ENCODE measurements around the gene AKAP6.

Gene AKAP6

DNA sequence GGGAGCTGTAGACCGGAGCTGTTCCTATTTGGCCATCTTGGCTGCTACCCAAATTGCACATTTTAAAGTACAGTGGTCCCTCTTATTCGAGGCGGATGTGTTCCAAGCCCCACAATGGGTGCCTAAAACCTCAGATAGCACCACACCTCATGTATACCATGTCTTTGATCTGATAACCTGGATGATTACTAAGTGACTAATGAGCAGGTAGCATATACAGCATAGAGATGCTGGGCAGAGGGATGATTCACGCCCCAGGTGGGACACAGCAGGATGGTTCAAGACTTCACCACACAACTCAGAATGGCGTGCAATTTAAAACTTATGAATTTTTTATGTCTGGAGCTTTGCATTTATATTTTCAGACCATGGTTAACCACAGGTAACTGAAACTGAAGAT is 255.0 kb downstream of the AKAP6 start:
- no peak for DNase-seq (ENCODE audit: low read depth)

- no peak for DNase-seq (ENCODE audit: low read depth)
These were observed 258.4 kb downstream of the AKAP6 start for GRCh38 chr14:32587461-32587860.

GRCh38 chr14:32588448-32589320 is 259.6 kb downstream of the AKAP6 start:
- DNase-seq (ENCODE audit: low read depth) = no peak

DNA sequence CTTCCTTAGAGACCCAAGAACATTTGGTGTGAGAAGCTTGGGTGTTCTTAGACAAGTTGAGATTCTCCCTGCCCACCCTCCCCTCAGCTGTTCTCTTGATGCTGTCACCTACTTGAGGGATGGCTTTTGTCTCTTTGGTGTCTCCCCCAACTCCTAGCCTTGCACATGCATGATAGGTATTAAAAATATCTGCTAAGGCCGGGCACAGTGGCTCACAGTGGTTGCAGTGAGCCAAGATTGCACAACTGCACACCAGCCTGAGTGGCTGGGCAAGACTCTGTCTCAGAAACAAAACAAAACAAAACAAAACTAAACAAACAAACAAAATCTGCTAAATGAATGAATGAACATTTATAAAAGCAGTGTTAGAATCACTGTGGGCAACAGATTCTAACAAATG is 261.1 kb downstream of the AKAP6 start:
- DNase-seq (ENCODE audit: low read depth) = no peak

DNA sequence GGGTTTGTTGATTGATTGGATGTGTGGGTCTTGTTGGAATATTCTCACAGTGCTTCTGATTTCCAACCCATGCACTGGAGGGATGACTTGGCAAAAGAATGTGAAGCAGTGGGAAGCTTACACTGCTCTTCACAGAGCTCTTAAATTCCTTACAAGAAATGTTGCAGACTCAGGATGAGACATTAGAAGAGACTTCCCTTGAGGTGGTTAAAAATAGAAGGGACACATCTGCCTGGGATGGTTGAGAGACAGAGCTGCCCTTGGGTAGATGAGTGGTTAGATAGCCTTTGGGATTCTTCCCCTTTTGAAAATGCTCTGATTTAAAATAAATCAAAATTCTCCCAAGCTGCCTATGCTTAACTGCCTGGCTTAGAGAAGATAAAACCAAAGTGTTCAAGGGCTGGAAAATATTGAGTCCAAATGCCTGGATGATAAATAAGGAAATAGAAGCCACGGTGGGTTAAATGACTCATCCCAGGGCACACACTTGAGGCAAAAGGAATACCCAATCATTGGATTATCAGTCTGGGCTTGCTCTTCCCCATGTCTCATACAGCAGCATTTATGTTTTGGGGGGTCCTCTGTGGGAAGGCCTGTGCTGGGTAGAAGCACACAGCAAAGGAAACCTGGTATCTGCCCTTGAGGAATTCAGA is 264.3 kb downstream of the AKAP6 start:
- no peak for DNase-seq (ENCODE audit: low read depth)

DNA sequence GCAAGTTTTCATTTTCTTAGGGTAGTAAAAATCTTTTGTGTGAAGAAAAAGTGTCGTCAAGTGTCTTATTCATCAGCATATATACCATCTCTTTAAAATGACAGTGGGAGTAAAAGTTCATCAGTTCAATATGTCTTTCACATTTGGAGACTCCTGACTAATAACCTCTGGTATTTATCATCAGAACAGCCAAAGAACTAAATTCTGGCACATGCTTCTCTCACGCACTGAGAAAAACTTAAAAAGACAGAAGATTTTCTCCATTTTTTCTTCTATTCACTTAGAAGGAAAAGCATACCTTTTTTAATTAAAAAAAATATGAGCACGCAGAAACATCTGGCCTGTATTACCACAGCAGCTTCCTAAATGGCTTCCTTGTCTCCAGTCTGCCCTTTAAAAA is 265.7 kb downstream of the AKAP6 start:
- no peak for DNase-seq (ENCODE audit: low read depth)

DNA sequence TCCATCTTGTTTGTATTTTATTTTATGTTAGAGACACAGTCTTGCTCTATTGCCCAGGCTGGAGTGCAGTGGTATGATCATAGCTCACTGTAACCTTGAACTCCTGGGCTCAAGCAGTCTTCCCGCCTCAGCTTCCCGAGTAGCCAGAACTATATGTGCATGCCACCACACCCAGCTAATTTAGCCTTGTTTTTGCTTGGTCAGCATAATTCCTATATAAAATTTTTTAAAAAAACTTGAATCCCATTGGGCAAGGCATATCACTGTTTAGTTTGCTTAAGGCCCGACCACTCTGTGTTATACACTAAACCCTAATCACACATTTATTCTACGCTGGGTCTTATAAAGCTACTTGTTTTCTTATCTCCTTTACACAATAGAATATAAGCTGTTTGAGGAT is 266.4 kb downstream of the AKAP6 start:
- no peak for DNase-seq (ENCODE audit: low read depth)

GRCh38 chr14:32596390-32596789 is 267.3 kb downstream of the AKAP6 start:
- DNase-seq (ENCODE audit: low read depth) = no peak

DNA sequence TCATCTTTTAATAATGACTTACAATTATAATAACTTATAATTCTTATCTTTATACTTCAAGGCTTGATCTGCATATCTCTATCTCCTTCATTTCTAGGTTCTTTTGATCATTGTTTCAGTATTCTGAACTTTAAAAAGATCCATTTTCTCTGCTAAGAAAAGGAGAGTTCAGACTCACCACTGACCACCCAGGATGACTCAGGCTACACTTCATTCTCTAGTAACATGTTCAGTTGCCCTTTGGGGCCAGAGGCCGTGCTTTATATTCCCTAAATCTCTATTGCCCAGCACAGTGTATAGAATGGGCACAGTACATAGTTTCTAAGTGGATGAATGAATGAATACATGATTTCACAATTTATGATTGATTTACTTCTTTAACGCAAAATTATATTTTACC is 268.7 kb downstream of the AKAP6 start:
- no peak for DNase-seq (ENCODE audit: low read depth)

GRCh38 chr14:32601069-32601468 is 272.0 kb downstream of the AKAP6 start:
- DNase-seq (ENCODE audit: low read depth) = no peak

DNA sequence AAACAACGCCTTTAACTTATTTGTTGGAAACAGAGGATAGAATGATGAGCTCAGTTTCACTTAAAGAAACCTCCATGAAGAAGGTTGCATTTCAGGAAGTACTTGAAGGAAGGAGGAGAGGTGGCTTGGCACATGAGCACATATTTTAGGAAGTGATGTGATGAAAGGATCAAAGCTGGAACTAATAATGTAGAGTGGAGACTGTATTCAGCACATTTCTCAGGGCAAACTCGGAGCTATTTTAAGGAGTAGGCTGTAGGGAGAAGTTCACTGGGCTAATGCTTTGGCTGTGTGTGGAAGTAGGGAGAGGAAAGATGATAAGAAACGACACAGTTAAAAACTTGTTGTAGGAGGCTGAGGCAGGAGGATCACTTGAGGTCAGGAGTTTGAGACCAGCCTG is 272.8 kb downstream of the AKAP6 start:
- DNase-seq (ENCODE audit: low read depth) = no peak

- DNase-seq (ENCODE audit: low read depth) = no peak
These were observed 273.6 kb downstream of the AKAP6 start for GRCh38 chr14:32602699-32603098.

- DNase-seq (ENCODE audit: low read depth) = no peak
These were observed 275.0 kb downstream of the AKAP6 start for GRCh38 chr14:32603992-32604565.

DNA sequence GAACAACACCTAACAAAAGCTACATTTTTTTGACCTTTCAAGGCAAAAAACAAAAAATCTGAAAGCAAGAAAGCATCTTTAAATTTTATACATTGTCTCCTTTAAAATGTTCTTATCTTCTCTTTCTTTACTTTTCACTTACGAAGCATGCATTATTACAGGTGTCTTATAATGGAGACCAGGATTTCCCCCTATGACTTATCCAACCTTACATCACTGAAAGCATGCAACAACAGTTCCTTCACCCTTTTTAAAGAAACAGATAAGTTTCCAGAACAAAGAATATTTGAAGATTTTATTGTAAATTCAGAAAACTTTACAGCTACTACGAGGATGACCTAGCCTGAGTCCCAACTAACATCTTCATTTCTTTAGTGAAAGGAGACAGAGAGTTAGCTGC is 277.2 kb downstream of the AKAP6 start:
- DNase-seq (ENCODE audit: low read depth) = no peak

DNA sequence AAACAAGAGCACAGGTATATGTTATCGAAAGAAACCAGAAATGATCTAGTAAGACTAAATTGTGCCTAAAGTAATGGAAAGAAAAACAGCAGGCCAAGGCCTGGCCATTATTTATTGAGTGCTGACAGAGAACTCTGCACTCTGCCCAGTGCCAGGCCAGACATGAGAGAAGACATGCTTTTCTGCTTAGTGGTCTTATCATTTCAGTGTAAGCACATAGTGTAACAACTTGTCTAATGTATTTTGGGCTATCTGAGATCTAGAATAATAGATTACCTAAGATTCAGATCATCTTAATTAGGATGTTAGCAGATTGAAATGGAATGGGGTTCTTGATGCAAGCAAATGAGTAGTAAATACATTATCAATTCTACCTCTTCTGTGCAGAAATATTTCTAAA is 278.3 kb downstream of the AKAP6 start:
- DNase-seq (ENCODE audit: low read depth) = no peak

- no peak for DNase-seq (ENCODE audit: low read depth)
These were observed 279.8 kb downstream of the AKAP6 start for GRCh38 chr14:32608857-32609256.

GRCh38 chr14:32609388-32609787 is 280.3 kb downstream of the AKAP6 start:
- DNase-seq (ENCODE audit: low read depth) = no peak

- no peak for DNase-seq (ENCODE audit: low read depth)
These were observed 282.7 kb downstream of the AKAP6 start for GRCh38 chr14:32611752-32612151.

- DNase-seq (ENCODE audit: low read depth) = no peak
These were observed 289.9 kb downstream of the AKAP6 start for GRCh38 chr14:32618991-32619390.

DNA sequence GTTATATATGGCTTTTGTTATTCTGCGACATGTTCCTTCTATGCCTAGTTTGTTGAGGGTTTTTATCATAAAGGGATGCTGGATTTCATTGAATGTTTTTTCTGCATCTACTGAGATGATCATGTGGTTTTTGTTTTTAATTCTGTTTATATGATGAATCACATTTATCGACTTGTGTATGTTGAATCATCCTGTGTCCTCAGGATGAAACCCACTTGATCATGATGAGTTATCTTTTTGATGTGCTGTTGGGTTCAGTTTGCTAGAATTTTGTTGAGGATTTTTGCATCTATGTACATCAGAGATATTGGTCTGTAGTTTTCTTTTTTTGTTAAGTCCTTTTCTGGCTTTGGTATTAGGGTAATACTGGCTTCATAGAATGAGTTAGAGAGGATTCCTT is 291.2 kb downstream of the AKAP6 start:
- no peak for DNase-seq (ENCODE audit: low read depth)

DNA sequence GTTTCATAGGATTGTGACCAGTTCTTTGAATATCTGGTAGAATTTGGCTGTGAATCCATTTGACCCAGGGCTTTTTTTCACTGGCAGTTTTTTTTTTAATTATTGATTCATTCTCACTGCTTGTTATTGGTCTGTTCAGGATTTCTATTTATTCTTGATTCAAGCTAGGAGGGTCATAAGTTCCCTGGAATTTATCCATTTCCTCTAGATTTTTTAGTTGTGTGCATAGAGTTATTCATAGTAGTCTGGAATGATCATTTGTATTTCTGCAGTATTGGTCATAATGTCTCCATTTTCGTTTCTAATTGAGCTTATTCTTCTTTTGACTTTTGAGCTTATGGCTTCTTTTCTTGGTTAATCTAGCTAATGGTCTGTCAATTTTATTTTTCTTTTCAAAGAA is 291.6 kb downstream of the AKAP6 start:
- DNase-seq (ENCODE audit: low read depth) = no peak

- DNase-seq (ENCODE audit: low read depth) = no peak
These were observed 292.5 kb downstream of the AKAP6 start for GRCh38 chr14:32621585-32621984.

DNA sequence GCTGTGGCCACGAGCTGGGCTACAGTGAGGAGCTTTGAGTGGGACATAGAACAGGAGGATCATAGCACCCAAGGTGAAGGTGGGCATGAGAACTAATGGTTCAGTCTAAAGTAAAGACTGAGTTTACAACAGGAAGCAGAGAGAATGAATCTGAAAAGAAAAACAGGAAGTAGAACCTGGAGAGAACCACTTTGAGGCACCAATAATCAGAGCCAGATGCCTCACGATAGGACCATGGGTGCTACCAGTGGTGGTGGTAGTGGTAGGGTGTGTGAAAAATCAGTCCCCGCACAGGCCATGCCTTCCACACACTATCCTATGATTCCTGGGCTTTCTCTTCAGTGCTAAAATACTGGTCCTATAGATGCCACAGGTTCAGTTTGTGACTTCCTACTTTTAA is 293.6 kb downstream of the AKAP6 start:
- DNase-seq (ENCODE audit: low read depth) = no peak

All from stimulated activated CD8-positive, alpha-beta memory T cell treated with anti-CD3 and anti-CD28 coated beads, Interleukin-12 subunit alpha, Interleukin-12 subunit beta, amount 100 ng/mL, for 1 hour (primary cell).